CD4-positive, alpha-beta T cell treated with Interleukin-1 beta for 1 hour (primary cell): ENCODE measurements around the gene HNRNPK.

Experiments
- DNase-seq, 2 donors: peaks; one replicate each; pipeline ENCODE4 v3.0.0-alpha.2; 2020 to 2022

Gene HNRNPK

GRCh38 chr9:83932011-83932410, 48.0 kb downstream of the HNRNPK start:
- DNase-seq, result no peak

- no peak for DNase-seq
These were observed 49.1 kb downstream of the HNRNPK start for GRCh38 chr9:83930881-83931280.

GRCh38 chr9:83927591-83927990, 52.4 kb downstream of the HNRNPK start:
- no peak for DNase-seq

- peak; percentile 96 for DNase-seq
These were observed 58.9 kb downstream of the HNRNPK start, which contains the start of gene KIF27 for GRCh38 chr9:83920927-83921707. Gene KIF27, minus strand, starts transcription at chr9:83921432. Its CDS starts 5,841 bp downstream, at chr9:83915591.

GRCh38 chr9:83920469-83920926, 59.5 kb downstream of the HNRNPK start:
- no peak for DNase-seq

- DNase-seq, result no peak
These were observed 60.9 kb downstream of the HNRNPK start for GRCh38 chr9:83919111-83919510.
